ENCODE data around the gene OSMR. TPM values are rescaled to one million over a fixed set of nuclear protein-coding genes. Genes with fewer than 3 reads are reported as not detected.
"Not testable (repeated sequence)": the region's sequence is repeated elsewhere in the genome, so short reads cannot be mapped to it uniquely, and the experiment has no call there.

OSMR gene
- total RNA-seq, 1 experiment from 2014 or later: 21.3 TPM

DNA sequence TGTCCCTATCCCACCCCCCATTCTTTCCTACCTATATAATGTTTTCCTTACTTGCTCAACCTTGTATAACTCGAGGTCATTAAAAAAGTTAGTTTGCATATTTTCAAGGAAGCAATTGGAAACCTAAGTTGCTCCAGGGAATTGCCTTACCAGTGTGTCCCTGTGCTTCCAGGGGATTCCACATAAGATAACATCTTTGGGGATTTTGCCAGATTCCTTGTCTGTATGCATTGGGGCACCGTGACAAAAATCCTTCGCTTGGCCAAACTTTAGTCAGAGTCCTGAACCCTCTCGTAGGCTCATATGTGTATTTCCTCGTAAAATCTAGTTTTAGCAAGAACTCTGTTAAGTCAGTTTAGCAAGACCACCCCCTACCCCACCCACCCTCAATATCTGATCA is 14.7 kb upstream of the OSMR start:
- peak; percentile 75 for DNase-seq (ENCODE audit: low read depth)

- peak; percentile 38 for DNase-seq (ENCODE audit: low read depth)
Observed at GRCh38 chr5:38831909-38832308, 13.9 kb upstream of the OSMR start.

DNA sequence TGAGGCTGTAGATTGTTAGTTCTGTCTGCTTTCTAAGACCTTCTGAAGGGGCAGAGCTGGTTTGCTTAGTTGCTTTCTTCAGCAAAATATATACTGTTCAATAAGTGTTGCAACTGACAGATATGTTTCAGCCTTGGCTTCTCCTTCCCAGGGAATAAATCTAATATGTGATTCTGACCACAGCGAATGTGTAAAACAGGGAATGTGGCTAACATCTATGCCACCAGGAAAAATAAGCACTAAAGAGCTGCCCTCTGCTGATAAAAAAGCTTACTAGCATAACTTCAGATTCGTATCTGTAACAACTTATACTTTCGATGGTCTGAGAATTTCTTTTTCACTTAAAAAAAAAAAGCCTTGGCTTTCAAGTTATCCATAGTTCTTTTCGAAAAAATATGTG is 13.0 kb upstream of the OSMR start:
- no peak for DNase-seq (ENCODE audit: low read depth)

GRCh38 chr5:38835887-38836286 is 9.9 kb upstream of the OSMR start:
- DNase-seq (ENCODE audit: low read depth): no peak

- no peak for DNase-seq (ENCODE audit: low read depth)
Observed at GRCh38 chr5:38837416-38837815, 8.4 kb upstream of the OSMR start.

GRCh38 chr5:38837932-38838331 is 7.9 kb upstream of the OSMR start:
- DNase-seq (ENCODE audit: low read depth): no peak

DNA sequence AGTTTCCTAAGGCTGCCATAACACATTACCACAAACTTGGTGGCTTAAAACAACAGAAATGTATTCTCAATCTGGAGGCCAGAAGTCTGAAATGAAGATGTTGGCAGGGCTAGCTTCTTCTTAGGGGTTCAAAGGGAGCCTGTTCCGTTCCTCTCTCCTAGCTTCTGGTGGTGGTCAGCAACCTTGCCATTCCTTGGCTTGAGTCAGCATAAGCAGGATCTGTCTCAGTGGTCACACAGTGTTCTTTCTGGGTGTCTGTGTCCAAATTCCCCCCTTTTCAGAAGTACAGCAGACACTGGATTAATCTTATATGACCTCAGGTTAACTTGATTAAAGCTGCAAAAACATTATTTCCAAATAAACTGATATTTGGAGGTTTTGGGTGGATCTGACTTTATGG is 2.1 kb upstream of the OSMR start:
- no peak for DNase-seq (ENCODE audit: low read depth)

GRCh38 chr5:38846379-38847011 is 683 bp downstream of the OSMR start:
- DNase-seq (ENCODE audit: low read depth): no peak

GRCh38 chr5:38847559-38848347 is 1.9 kb downstream of the OSMR start:
- DNase-seq (ENCODE audit: low read depth): no peak

DNA sequence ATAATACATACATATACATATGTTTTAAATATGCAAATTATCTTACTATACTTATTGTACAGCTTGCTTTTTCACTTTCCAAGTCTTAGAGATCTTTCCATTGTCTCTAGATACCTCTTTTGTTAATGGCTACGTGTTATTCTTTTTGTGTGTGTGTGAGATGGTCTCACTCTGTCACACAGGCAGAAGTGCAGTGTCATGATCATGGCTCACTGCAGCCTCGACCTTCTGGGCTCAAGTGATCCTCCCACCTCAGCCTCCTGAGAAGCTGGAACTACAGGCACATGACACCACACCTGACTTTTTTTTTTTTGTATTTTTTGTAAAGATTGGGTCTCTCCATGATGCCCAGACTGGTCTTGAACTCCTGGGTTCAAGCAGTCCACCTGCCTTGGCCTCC is 2.8 kb downstream of the OSMR start:
- no peak for DNase-seq (ENCODE audit: low read depth)

GRCh38 chr5:38851640-38852039 is 5.8 kb downstream of the OSMR start:
- DNase-seq (ENCODE audit: low read depth): not testable (repeated sequence)

DNA sequence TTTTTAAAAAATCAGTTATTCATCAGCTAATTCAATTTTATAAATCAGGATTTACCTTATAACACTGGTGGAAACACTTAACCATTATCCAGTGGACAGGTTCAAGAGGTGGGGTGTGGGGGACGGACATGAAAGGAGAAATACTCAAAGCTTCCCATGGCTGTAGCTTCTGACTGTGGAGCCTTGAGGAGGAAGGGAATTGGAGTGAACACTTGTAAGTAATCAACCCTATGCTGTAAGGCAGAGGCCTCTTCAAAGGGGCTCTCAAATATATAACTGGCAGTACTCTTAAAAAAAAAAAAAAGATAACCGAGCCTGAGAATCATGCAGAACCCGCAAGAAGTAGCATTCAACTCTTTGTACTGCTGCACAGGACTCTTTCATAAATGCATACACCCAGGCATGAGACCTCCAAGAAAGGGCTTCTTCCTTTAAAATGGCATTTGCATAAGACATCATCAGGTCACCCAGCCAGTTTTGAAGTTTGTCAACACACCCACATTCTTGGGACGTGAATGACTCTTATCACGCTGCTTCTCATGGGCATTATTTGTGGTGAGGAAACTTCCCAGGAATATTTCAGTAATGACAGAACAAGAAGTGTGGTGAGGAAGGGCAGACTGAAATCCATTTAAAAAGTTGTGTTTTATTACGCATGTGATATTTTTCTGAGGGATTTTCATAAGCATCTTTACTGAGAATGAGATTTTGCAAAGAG is 8.1 kb downstream of the OSMR start:
- DNase-seq (ENCODE audit: low read depth): peak; percentile 96

DNA sequence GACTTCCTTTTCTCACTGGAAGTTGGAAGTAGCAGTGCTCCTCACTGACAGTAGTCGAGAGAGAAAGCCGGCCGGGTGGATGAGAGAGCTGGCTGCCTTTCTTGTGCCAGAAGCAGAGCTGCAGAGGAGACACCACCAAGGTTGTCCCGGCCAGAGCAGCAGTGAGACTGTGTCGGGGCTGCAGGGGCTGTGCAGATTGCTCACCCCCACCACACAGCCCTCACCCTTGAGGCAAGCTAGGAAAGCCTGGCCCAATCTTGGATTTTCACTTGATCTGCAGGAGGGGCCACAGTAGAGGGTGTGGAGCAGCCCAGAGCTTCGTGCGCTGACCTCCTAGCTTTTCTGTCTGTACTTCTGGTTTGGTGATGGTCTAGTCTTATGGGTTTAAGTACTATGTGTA is 9.1 kb downstream of the OSMR start:
- no peak for DNase-seq (ENCODE audit: low read depth)

DNA sequence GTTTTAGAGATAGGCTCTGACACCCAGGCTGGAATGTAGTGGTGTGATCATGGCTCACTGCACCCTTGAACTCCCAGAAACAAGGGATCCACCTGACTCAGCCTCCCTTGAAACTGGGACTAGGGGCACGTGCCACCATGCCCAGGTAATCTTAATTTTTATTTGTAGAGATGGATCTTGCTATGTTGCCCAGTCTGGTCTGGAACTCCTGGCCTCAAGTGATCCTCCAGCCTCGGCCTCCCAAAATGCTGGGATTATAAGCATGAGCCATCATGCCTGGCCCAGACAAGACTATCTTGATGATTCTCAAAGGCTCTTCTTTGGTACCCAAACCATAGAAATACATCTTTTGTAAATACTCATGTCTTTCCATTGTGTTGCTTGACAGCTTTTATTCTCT is 10.8 kb downstream of the OSMR start:
- DNase-seq (ENCODE audit: low read depth): no peak

GRCh38 chr5:38858839-38859238 is 13.0 kb downstream of the OSMR start:
- no peak for DNase-seq (ENCODE audit: low read depth)

- DNase-seq (ENCODE audit: low read depth): not testable (repeated sequence)
Observed at GRCh38 chr5:38861986-38862770, 16.4 kb downstream of the OSMR start.

DNA sequence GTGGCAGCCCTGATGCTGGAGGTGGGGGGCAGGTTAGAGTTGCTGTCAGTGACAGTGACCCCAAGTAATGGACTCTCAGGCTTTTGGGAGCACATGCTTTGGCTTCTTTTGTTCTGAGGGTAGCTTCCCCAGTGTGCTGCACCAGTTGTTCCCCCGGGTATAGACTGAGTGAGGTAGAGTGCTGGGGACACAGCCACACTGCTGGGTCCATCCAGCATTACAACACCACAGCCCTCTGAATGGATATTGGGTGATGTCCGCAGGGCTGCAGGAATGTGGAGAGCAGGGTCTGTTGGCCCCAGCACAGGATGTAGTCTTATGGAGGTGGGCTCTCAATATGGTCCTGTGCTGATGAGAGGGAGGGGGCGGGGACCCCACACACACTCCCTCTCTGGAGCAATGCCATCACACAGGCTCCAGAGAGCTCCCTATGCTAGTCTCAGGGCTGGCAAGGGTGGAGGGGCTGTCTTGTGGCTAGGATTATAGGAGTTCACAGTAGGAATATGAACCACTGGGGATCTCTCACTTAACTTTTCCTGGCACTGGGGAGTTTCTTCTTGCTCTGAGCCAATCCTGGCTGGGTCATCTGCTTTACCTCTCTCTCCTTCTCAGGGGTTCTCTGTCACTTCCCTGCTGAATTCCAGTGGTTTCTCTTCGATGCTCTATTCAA is 20.7 kb downstream of the OSMR start:
- DNase-seq (ENCODE audit: low read depth): peak; percentile 50

DNA sequence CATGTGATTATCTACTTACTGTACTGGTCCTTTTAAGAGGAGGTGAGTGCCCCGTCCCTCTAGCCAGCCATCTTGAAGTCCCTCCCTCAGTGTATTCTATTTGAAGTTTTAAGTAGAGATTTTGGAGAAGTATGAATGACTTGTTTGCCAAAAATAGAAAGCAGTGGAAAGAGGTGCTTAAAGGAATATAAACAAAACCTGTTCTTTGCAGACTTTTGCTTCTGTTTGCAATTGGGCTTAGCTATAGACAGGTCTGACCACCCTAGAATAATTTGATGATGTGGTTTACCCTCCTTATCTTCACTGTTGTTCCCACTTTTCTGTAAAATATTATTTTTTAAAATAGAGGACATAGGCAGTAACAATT is 21.2 kb downstream of the OSMR start:
- no peak for DNase-seq (ENCODE audit: low read depth)

DNA sequence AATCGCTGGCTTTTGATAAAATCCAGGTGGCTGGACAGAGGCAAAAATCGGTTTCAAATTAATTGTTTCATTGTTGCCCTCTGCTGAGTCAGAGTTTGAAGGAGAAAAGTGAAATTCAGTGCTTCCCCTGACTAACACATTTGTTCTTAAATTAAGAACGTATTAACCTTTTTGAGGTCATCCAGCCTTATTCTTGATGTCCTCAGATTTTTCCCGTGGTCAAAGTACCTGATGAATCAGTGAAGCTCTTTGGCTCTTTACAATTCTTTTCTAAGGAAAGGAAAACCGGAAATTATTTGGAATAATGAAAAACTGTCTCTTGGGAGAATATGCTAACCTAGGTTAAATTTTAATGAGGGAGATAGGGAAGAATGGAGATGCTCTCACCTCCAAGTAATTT is 21.6 kb downstream of the OSMR start:
- peak; percentile 41 for DNase-seq (ENCODE audit: low read depth)

- DNase-seq (ENCODE audit: low read depth): no peak
Observed at GRCh38 chr5:38870595-38870994, 24.8 kb downstream of the OSMR start.

DNA sequence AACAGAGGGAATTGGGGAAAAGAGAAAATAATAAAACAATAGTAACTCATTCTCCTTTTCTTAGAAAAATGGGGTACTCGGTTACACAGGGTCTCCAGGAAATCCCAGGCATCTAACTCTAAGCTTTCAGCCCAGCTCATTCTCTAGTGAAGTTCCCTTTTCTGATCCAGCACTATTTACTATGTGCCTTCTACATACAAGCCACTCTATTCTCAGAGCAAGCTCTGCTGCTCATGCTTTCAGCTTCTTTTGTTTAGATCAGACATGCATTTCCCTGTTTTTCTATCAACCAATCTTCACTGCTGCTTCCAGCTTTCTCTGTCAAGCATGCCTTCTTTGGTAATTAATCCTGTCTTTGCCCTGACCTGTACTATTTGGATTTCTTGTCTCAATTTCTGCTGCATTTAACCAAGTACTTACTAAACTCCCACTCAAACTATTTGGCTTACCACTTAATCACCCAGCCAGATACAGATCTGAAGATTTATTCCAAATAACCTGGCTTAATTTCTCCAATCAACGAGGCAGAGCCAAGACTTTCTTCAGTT is 25.3 kb downstream of the OSMR start:
- no peak for DNase-seq (ENCODE audit: low read depth)
